IPS-NIHi7 (cell line): ENCODE results near the gene SMIM3.

Experiments used
- DNase-seq: peaks from one replicate; pipeline ENCODE4 v3.0.0; 2012; ENCODE audit warnings: mixed read lengths; ENCODE audit errors: extremely low spot score

SMIM3 gene

GRCh38 chr5:150765011-150765798 lies 13.4 kb upstream of the SMIM3 start:
- no peak for DNase-seq

GRCh38 chr5:150765799-150766169 lies 12.8 kb upstream of the SMIM3 start:
- DNase-seq = no peak

DNA sequence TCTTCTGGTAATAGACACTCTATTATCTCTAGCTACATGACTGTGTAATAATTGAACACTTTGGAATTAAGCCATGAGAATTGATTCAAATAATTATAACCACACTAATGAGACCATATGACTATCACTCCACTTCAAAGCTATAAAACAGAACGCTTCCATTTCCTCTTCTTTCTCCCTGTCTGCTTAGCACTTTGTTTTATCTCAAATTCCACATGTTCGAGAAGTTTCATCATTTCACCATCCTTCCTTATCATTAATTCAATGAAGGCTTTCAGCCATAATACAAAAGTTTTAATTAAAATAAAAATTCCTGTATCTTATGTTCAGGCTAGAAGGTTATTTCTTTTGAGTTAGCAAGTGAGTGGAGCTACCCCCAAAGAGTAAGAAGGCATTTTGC lies 12.3 kb upstream of the SMIM3 start:
- no peak for DNase-seq

DNA sequence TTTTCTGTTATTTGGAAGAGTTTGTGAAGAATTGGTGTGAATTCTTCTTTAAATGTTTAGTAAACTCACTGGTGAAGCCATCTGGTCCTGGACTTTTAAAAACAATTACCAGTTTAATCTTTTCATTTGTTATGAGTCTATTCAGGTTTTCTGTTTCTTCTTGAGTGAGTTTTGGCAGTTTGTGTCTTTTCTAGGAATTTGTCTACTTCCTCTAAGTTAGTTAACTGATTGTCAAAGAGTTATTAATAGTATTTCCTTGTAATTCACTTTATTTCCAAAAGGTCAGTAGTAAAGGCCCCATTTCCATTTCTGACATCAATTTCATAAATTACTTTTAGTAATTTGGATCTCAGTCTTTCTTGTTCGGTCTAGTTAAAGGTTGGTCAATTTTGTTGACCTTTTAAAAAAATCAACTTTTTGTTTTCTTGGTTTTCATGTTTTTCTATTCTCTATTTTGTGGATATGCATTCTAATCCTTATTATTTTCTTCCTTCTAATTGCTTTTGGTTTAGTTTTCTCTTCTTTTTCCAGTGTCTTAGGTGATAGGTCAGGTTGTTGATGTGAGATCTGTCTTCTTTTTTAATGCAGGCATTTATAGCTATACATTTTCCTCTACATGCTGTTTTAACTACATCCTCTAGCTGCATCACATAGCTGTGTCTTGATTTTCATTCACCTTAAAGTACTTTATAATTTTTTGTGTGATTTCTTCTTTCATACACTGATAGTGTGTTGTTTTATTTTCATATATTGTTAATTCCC lies 7.3 kb upstream of the SMIM3 start:
- no peak for DNase-seq

GRCh38 chr5:150774145-150774544 lies 4.4 kb upstream of the SMIM3 start:
- DNase-seq = no peak

GRCh38 chr5:150777685-150778084 lies 872 bp upstream of the SMIM3 start:
- no peak for DNase-seq

DNA sequence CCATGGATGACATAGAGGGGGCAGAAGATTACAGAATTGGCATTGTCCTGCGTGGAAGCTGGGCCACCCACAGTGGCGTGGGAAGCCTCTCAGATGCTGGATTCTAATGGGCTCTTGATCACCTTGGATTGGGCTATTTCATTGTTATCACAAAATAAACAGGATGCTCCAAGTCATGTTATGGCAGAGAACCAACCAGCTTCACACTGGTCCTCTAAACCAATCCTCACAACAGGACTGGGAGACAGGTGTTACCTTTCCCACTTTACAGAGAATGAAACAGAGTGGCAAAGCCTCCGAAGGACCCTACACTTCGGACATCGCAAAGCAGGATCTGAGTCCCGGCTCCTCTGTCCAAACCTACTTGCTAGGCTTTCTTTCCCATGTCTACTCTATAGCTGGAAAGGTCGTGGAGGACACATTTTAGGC lies 455 bp upstream of the SMIM3 start:
- DNase-seq = no peak

- no peak for DNase-seq
Measured at GRCh38 chr5:150779397-150780186, 1.0 kb downstream of the SMIM3 start.

- no peak for DNase-seq
Measured at GRCh38 chr5:150780187-150780692, 1.7 kb downstream of the SMIM3 start.

- no peak for DNase-seq
Measured at GRCh38 chr5:150780816-150781221, 2.3 kb downstream of the SMIM3 start.

GRCh38 chr5:150781706-150782614 lies 3.4 kb downstream of the SMIM3 start:
- DNase-seq = no peak

DNA sequence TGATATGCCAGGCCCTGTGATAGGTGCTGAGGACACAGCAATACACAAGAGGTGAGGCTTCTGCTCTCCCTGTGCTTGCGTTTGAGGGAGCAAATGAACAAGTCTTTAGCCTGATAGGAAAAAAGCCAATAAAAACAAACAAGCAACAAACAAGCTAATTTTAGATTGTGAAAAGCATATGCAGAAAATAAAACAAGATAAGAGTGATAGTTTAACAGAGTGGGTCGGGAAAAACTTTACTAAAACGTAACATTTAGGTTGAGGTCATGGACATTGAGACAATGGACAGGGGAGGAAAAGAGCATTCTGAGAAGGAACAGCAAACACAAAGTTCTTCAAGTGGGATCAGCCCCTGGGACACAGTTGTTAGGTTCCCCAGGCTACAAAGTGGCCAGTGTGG lies 4.3 kb downstream of the SMIM3 start:
- no peak for DNase-seq

DNA sequence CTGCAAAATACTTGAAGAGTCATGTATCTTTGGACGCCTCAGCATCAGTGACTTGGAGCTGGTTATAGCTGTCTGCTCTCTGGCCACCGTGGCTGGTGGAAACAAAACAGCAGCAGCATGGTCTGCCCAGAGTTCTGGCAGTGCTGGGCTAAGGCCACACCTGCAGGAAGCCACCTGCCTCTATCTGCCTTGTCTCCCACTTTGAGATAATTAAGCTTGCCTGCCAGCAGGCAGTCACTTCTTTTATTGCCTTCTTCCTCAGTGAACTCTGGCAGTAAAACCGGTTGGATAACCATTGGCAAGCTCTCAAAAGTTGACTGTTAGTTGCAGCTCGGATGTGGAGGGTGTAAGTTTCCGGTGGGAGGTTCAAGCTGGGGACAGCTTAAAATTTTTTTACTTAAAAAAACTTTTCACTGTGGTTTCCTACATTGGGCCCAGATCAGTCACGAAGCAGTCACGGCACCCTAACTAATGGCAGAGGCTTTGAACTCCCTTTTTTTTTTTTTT lies 4.9 kb downstream of the SMIM3 start:
- peak; percentile 44 for DNase-seq

GRCh38 chr5:150785950-150786349 lies 7.4 kb downstream of the SMIM3 start:
- DNase-seq = no peak

GRCh38 chr5:150786876-150787275 lies 8.3 kb downstream of the SMIM3 start:
- DNase-seq = no peak

GRCh38 chr5:150787656-150788055 lies 9.1 kb downstream of the SMIM3 start:
- no peak for DNase-seq

DNA sequence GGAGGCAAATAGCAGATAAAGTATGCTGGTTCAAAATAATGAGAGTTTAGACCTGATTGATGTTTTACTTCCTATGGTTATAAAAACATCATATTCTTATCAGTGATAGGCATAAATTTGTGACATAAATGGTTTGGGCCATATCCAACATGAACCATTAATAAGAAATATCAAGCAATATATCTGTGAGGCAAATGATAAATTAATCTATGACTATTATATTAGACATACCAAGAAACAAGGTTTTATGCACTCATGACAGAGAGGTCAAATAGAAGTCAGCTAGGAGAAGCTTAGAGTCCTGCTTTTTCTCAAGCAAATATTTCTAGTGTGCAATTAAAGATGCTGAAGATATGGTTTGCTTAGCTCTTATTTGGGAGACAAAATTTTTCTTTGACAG lies 10.4 kb downstream of the SMIM3 start:
- DNase-seq = no peak

GRCh38 chr5:150789450-150789849 lies 10.9 kb downstream of the SMIM3 start:
- peak; percentile 13 for DNase-seq

GRCh38 chr5:150789943-150790611 lies 11.5 kb downstream of the SMIM3 start:
- peak; percentile 49 for DNase-seq

DNA sequence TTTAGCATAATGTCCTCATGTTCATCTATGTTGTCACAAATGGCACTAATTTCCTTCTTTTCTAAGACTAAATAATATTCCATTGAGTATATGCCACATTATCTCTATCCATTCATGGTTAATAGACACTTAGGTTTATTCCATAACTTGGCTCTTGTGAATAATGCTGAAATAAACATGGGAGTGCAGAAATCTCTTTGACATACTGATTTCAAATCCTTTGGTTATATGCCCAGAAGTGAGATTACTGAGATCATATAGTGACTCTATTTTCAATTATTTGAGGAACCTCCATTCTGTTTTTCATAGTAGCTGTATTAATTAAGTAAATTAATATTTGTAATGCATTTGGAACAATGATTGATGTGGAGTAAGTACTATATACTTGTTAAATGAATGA lies 13.0 kb downstream of the SMIM3 start:
- DNase-seq = no peak
